NCI-H187 treated with DMSO at 0.1 percent for 48 hours (cell line): Measurements from ENCODE around the gene UST.
"Not testable (repeated sequence)": the region's sequence is repeated elsewhere in the genome, so short reads cannot be mapped to it uniquely, and the experiment has no call there.

Source experiments
- DNase-seq: peaks from one replicate; lab custom pipeline; 2025; lab: John Stamatoyannopoulos, UW

UST gene

GRCh38 chr6:148836751-148837150 lies 89.9 kb downstream of the UST start:
- DNase-seq = no peak

GRCh38 chr6:148837941-148838340 lies 91.1 kb downstream of the UST start:
- DNase-seq = no peak

DNA sequence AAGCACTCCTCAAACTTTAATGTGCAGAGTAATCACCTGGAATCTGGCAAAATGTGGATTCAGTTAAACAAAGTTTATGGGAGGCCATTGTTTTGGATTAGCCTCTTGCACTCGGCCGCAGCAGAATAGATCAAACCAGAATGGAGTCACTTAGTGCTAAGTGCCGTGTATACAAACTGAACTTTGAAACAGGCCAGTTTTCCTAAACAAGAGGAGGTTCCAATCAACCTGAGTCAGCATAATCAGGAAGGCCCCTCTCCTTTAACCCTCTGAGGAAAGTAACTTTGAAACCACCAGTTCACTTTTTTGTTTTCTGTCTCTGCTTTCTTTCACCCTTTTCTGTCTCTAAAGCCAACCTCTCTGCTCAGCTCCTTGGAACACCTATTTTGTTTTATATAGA lies 92.2 kb downstream of the UST start:
- DNase-seq = no peak

GRCh38 chr6:148840256-148840655 lies 93.4 kb downstream of the UST start:
- DNase-seq = no peak

DNA sequence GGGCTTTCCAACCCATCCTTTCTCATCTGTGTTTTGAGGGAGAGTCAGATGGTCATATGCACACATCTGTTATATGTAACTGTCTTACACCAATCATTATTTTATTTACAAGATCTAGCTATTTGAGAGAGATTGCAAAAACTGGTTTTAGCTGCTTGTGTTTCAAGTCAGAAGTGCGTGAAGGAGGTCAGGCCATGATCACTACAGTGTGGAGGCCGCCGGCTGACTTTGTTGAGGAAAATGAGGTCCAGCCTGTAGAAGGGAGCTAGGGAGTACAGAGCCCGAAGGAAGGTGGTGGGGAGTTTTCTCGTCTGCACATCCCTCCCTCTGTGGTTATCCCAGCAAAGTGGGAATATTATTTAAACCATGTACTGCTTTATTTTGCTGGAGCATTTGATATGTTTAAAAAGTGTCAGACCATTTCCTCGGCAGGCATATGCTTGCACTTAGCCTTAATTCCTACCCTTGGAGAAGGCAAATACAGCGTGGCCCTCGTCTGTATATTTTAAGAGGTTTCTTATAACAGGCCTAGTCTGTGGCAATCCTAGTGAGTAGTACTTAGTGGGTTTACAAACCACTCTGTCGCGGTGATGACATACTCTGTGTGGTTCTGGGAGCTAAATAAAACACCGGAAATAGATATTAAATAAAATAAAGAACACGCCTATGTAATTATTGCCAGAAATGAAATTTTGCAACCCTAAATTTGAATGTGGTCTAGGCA lies 95.6 kb downstream of the UST start:
- DNase-seq = no peak

DNA sequence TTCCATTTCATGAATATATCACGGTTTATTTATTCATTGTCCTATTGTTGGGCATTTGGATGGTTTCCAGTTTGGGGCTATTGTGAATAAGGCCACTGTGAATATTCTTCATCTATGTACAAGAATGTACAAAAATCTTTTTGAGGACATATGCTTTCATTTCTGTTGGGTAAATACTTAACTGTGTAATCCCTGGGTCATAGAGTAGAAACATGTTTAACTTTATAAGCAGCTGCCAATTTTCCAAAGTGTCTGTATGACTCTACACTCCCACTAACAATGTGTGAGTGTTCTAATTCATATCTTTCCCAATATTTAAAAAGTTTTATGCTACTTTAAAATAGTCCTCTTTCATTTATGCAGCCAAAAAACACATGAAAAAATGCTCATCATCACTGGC lies 98.6 kb downstream of the UST start:
- no peak for DNase-seq

DNA sequence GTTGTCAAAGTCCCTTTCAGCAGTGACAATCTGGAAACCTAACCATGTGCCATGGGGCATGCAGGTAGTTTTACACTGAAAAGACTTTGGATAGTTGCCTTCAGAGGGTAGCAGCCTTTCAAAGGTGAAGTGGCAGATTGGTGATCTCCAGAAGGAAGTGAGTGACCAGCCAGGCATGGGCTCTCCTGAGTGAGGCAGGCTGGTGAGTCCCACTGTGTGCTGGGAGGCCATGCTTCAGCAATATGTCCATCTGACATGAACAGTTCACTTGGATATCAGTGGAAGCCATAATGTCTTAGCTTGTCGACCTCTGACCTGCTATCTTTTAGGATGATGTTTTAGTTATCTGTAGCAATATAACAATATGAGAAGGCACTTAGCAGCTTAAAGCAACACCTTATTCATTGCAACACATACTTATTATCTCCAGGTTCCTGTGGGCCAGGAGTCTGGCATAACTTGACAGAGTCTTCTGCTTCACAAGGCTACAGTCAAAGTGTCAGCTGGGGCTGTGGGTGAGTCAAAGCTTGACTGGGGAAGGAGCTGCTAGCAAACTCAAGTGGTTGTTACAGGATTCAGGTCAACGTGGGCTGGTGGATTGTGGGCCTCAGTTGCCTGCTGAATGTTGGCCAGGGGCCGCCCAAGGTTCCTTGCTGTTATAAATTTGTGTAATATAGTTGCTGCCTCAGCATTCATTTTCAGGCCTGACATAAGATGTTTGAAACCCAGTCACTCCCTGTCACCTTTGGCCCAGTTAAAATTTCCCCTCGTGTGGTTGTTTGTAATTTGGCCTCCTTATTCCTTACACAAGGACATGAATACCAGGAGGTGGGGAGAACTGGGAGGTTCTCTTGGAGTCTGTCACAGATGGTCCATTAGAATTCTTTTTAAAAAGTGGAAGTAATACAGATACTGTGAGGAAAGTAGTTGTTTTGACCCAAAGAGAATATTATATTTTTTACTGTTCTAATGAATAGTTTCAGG lies 100.2 kb downstream of the UST start:
- no peak for DNase-seq

- no peak for DNase-seq
These were observed 102.1 kb downstream of the UST start for GRCh38 chr6:148848915-148849314.

GRCh38 chr6:148849449-148849848 lies 102.6 kb downstream of the UST start:
- not testable (repeated sequence) for DNase-seq

- no peak for DNase-seq
These were observed 104.1 kb downstream of the UST start for GRCh38 chr6:148850964-148851363.

GRCh38 chr6:148851683-148852556 lies 105.1 kb downstream of the UST start:
- DNase-seq = no peak

GRCh38 chr6:148852688-148853087 lies 105.9 kb downstream of the UST start:
- no peak for DNase-seq

DNA sequence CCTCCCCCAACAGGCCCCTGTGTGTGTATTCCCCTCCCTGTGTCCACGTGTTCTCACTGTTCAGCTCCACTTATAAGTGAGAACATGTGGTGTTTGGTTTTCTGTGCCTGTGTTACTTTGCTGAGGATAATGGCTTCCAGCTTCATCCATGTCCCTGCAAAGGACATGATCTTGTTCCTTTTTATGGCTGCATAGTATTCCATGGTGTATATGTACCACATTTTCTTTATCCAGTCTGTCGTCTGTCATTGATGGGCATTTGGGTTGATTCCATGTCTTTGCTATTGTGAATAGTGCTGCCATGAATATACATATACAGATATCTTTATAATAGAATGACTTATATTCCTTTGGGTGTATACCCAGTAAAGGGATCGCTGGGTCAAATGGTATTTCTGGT lies 106.3 kb downstream of the UST start:
- not testable (repeated sequence) for DNase-seq

GRCh38 chr6:148854096-148854495 lies 107.3 kb downstream of the UST start:
- DNase-seq = no peak

DNA sequence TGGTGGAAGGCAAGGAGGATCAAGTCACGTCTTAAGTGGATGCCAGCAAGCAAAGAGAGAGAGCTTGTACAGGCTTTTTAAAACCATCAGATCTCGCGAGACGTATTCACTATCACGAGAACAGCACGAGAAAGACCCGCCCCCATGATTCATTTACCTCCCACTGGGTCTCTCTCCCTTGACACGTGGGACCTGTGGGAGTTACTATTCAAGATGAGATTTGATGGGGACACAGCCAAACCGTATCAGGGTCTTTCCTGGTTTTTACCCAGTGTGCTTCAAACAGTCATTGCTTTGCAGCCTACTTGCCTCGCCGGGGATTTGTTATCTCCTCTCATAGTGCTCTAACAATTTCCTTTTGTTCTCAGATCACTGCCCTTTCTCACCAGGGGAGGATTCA lies 108.2 kb downstream of the UST start:
- DNase-seq = no peak

GRCh38 chr6:148855744-148856143 lies 108.9 kb downstream of the UST start:
- no peak for DNase-seq

GRCh38 chr6:148857798-148858390 lies 111.1 kb downstream of the UST start:
- no peak for DNase-seq

DNA sequence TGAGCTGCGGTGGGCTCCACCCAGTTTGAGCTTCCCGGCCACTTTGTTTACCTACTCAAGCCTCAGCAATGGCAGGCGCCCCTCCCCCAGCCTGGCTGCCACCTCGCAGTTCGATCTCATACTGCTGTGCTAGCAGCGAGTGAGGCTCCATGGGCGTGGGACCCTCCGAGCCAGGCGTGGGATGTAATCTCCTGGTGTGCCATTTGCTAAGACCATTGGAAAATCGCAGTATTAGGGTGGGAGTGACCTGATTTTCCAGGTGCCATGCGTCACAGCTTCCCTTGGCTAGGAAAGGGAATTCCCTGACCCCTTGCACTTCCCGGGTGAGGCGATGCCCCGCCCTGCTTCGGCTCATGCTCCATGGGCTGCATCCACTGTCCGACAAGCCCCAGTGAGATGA lies 117.3 kb downstream of the UST start:
- not testable (repeated sequence) for DNase-seq

DNA sequence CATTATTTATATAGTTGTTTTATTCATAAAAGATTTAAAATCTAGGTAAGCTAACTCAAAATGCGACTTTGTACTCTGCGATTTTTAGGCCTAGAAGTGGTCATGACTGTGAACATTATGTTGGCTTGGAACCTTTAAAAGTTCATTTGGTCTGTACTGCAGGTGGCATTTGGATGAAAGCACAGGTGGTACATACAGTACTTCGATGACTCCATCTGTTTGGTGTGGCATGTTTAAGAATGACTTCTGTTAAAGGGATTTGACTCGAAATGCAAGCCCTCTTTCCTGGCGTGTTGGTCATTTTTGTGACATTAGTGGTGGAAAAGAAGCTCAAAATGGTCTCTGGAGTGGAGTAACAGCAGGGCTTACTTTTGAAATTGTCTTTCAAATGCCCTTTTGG lies 118.1 kb downstream of the UST start:
- DNase-seq = no peak

DNA sequence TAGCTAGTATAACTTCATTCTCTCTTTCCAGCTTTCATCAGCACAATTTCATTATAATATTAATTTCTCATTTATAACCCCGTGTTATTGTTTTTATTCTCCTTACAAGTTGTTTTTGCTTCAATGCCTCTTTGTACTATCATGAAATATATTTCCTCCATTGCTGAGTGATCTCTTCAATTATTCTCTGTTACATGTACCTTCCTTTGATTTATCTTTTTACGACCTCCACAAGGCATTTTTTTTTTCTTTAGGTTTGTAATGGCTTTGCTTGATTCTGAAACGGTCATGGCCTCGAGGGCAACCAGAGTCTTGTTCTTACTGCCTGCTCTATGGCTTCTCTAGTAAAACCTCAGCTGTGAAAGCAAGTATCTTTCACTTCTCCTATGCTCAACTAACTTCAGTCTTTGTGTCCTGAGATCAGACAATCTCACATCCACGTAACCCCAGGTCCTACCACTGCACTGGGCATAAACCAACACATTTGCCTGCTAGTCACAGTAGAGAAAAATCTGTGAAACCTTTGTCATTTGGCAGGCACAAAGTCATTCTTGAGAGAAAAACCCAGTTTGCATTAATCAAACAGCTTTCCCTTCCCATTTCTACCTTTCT lies 119.9 kb downstream of the UST start:
- DNase-seq = no peak

DNA sequence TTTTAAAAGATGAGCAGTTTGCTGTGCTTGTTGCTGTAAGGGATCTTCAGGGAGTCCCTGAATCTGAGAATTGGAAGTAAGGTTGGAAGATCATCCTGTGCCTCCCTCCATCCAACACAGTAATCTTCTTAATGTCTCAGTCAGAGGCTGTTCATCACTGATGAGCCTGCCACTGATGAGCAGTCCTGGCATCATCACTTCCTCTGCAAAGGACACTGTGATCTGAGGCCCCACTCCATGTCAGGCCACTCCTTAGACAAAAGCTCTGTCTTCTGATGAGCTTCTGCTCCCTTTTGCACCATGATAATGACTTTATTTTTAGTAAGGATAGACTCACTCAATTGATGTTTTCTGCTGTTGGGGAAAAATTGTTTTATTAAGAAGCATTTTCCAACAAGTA lies 121.0 kb downstream of the UST start:
- no peak for DNase-seq
